GM19240 (cell line): ENCODE measurements around the gene PORCN.
A peak's percentile ranks its signal among the peaks of the same experiment; 100 is the strongest.
"Not testable (repeated sequence)": the region's sequence is repeated elsewhere in the genome, so short reads cannot be mapped to it uniquely, and the experiment has no call there.

Source experiments
- DNase-seq: peaks from one replicate; pipeline ENCODE4 v3.0.0; 2011; ENCODE audit warnings: low spot score; ENCODE audit not compliant: insufficient read length

PORCN gene

GRCh38 chrX:48509619-48510018 lies 827 bp downstream of the PORCN start:
- no peak for DNase-seq

GRCh38 chrX:48511560-48511959 lies 2.8 kb downstream of the PORCN start:
- no peak for DNase-seq

GRCh38 chrX:48512371-48512935 lies 3.7 kb downstream of the PORCN start:
- no peak for DNase-seq

GRCh38 chrX:48513670-48514069 lies 4.9 kb downstream of the PORCN start:
- no peak for DNase-seq

GRCh38 chrX:48514126-48514806 lies 5.5 kb downstream of the PORCN start:
- DNase-seq: no peak

- DNase-seq: no peak
These were observed 6.2 kb downstream of the PORCN start for GRCh38 chrX:48514868-48515460.

- DNase-seq: no peak
These were observed 7.0 kb downstream of the PORCN start for GRCh38 chrX:48515842-48516241.

- DNase-seq: no peak
These were observed 7.5 kb downstream of the PORCN start for GRCh38 chrX:48516285-48516684.

- DNase-seq: no peak
These were observed 8.2 kb downstream of the PORCN start for GRCh38 chrX:48516987-48517386.

- not testable (repeated sequence) for DNase-seq
These were observed 10.7 kb downstream of the PORCN start for GRCh38 chrX:48519481-48519880.

GRCh38 chrX:48520455-48520854 lies 11.7 kb downstream of the PORCN start:
- no peak for DNase-seq

- no peak for DNase-seq
These were observed 12.2 kb downstream of the PORCN start for GRCh38 chrX:48520976-48521352.

- DNase-seq: peak; percentile 76
These were observed 12.8 kb downstream of the PORCN start, which contains the start of gene EBP for GRCh38 chrX:48521353-48522243. Gene EBP, plus strand, starts transcription at chrX:48521808. Its CDS starts 1,964 bp downstream, at chrX:48523772.

GRCh38 chrX:48522291-48522690 lies 13.5 kb downstream of the PORCN start:
- DNase-seq: no peak

GRCh38 chrX:48523682-48524081 lies 14.9 kb downstream of the PORCN start:
- no peak for DNase-seq

- not testable (repeated sequence) for DNase-seq
These were observed 17.1 kb downstream of the PORCN start for GRCh38 chrX:48525853-48526252.

GRCh38 chrX:48530736-48531135 lies 21.9 kb downstream of the PORCN start:
- no peak for DNase-seq

- DNase-seq: no peak
These were observed 22.7 kb downstream of the PORCN start for GRCh38 chrX:48531358-48531959.

GRCh38 chrX:48532161-48532560 lies 23.4 kb downstream of the PORCN start:
- no peak for DNase-seq

- no peak for DNase-seq
These were observed 24.4 kb downstream of the PORCN start for GRCh38 chrX:48533165-48533564.

- no peak for DNase-seq
These were observed 30.0 kb downstream of the PORCN start for GRCh38 chrX:48538641-48539344.
